Hepatocyte (in vitro differentiated cells): ENCODE measurements around the gene SYT8. TPM values are rescaled to one million over a fixed set of nuclear protein-coding genes. Genes with fewer than 3 reads are reported as not detected.

Source experiments
- DNase-seq: peaks from one replicate; pipeline ENCODE4 v3.0.0-alpha.2; 2016; ENCODE audit warnings: low spot score
- H2AFZ ChIP-seq: fragments of 200-600 bp; sonication (generic); 2 replicates; pipeline ENCODE4 v1.6.0; 2016; ENCODE audit warnings: antibody characterized with exemption, mild to moderate bottlenecking
- H3K27ac ChIP-seq: fragments of 200-600 bp; sonication (generic); 2 replicates; pipeline ENCODE4 v1.5.1; 2016; ENCODE audit warnings: mild to moderate bottlenecking
- H3K27me3 ChIP-seq: fragments of 200-600 bp; sonication (generic); 2 replicates; pipeline ENCODE4 v1.6.1; 2016
- H3K36me3 ChIP-seq: fragments of 200-600 bp; sonication (generic); replicated peaks from 2 replicates; pipeline ENCODE4 v1.5.1; 2016; ENCODE audit warnings: low read depth; ENCODE audit not compliant: insufficient read depth
- H3K4me1 ChIP-seq: fragments of 200-600 bp; sonication (generic); 2 replicates; pipeline ENCODE4 v1.5.1; 2016; ENCODE audit warnings: mild to moderate bottlenecking, moderate library complexity; ENCODE audit not compliant: insufficient read depth
- H3K4me2 ChIP-seq: fragments of 200-600 bp; sonication (generic); 2 replicates; pipeline ENCODE4 v1.6.0; 2016
- H3K4me3 ChIP-seq: fragments of 200-600 bp; sonication (generic); 2 replicates; pipeline ENCODE4 v1.5.1; 2016; ENCODE audit warnings: mild to moderate bottlenecking
- H3K79me2 ChIP-seq: fragments of 200-600 bp; sonication (generic); 2 replicates; pipeline ENCODE4 v1.6.0; 2017; ENCODE audit warnings: mild to moderate bottlenecking
- H3K9me2 ChIP-seq: fragments of 200-600 bp; sonication (generic); replicated peaks from 2 replicates; pipeline ENCODE4 v1.6.0; 2017; ENCODE audit warnings: mild to moderate bottlenecking; ENCODE audit not compliant: insufficient read depth
- H3K9me3 ChIP-seq: fragments of 200-600 bp; sonication (generic); 2 replicates; pipeline ENCODE4 v1.5.1; 2016; ENCODE audit warnings: low read depth, mild to moderate bottlenecking
- H4K20me1 ChIP-seq: fragments of 200-600 bp; sonication (generic); 2 replicates; pipeline ENCODE4 v1.6.0; 2016; ENCODE audit warnings: mild to moderate bottlenecking; ENCODE audit not compliant: insufficient read depth, poor library complexity, severe bottlenecking
- EZH2 ChIP-seq: fragments of 200-600 bp; sonication (generic); IDR thresholded peaks from 2 replicates; pipeline ENCODE4 v1.6.1; 2016; ENCODE audit warnings: antibody characterized with exemption, mild to moderate bottlenecking, borderline replicate concordance
- EZH2phosphoT487 ChIP-seq: fragments of 200-600 bp; sonication (generic); IDR thresholded peaks from one replicate; pipeline ENCODE4 v1.6.1; 2018; ENCODE audit warnings: antibody characterized with exemption, mild to moderate bottlenecking, low read depth, moderate library complexity; ENCODE audit not compliant: unreplicated experiment, severe bottlenecking
- WGBS: methylation state at CpG from one replicate; pipeline ENCODE4 v1.1.6; 2016; ENCODE audit warnings: low lambda C conversion rate; ENCODE audit errors: missing lambda C conversion rate; 5-methylcytosine and 5-hydroxymethylcytosine counted together
- polyA plus RNA-seq: library from polyadenylated mRNA; unstranded; fragments of >200 nt; fragmentation: Nextera tagmentation; extraction: Ambion mirVana; gene quantifications from 2 replicates; pipeline ENCODE4 v1.2.1, GENCODE V29; 2016
- total RNA-seq: library from RNA; depleted of rRNA; stranded (reverse); fragments of >200 nt; gene quantifications from 2 replicates; pipeline ENCODE4 v1.2.3, GENCODE V29; 2014
- TF ChIP-seq, protein P1 (sequence below): fragments of 200-600 bp; sonication (generic); IDR thresholded peaks from 2 replicates; pipeline ENCODE4 v1.5.1; 2016; ENCODE audit warnings: antibody characterized with exemption, mild to moderate bottlenecking; ENCODE audit not compliant: poor library complexity

SYT8 gene
- total and polyA plus RNA-seq, 2 experiments from 2014 or later, result 6.3 to 29.2 TPM

DNA sequence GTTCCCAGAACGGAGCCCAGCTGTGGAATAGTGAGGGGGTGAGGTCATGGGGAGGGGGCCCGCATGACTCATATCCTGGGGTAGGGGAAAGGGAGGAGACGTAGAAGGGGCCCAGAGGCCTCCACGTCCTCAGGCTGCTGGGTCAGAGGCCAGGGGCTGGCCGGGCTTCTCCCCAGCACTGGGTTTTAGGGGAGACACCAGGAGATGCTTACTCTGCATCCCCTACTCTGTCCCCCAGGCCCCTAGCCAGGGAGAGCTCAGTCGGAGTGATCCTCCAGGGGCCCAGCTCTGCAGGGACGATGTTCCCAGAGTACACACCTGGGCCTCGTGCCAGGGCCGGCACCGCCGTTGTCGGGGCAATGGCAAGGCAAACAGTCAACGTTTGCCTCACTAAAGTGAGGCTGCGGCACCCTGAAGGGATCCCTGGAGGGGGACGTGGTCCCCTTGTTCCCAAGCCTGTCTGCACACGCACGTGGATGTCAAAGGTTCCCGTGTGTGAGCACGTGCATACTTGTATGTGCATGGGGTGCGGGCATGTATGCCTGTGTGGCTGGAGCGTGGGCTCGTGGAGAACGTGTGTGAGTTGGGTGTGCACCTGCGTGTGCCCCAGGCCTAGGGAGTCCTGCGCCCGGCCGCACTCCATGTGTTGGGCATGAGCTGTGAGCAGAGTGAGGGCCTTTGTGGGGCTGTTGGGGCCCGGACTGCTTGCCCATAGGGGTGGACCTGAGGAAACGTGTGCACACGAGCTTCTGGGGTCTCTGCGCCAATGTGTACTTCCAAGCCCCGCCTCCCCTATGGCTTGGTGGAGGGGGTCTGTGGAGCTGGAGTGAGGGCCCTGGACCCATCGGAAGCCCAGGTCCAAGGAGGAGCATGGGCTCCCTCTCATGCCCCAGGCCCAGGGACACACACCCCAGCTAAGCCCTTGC, 42.7 kb downstream of the SYT8 start:
- Histone ChIP-seq H3K27ac (peak overlapping the region; percentile 99), H3K4me2 (peak overlapping the region; percentile 73), H2AFZ (no peak overlapping the region), H3K9me2 (no peaks in the 10 kb centered on the region), H3K79me2 (no peaks in the 10 kb centered on the region), H3K9me3 (no peaks in the 10 kb centered on the region), H3K27me3 (no peaks in the 10 kb centered on the region), H3K36me3 (no peaks in the 10 kb centered on the region), H3K4me1 (peaks cover 59% of the 10 kb centered on the region), H4K20me1 (no peaks in the 10 kb centered on the region), H3K4me3 (no peak overlapping the region)
- 67% methylated on average over 28 of the region's 33 CpGs for WGBS
- TF ChIP-seq EZH2phosphoT487 (no peak), EZH2 (no peak)
- TF ChIP-seq, protein P1, sequence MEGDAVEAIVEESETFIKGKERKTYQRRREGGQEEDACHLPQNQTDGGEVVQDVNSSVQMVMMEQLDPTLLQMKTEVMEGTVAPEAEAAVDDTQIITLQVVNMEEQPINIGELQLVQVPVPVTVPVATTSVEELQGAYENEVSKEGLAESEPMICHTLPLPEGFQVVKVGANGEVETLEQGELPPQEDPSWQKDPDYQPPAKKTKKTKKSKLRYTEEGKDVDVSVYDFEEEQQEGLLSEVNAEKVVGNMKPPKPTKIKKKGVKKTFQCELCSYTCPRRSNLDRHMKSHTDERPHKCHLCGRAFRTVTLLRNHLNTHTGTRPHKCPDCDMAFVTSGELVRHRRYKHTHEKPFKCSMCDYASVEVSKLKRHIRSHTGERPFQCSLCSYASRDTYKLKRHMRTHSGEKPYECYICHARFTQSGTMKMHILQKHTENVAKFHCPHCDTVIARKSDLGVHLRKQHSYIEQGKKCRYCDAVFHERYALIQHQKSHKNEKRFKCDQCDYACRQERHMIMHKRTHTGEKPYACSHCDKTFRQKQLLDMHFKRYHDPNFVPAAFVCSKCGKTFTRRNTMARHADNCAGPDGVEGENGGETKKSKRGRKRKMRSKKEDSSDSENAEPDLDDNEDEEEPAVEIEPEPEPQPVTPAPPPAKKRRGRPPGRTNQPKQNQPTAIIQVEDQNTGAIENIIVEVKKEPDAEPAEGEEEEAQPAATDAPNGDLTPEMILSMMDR, result no peak
- DNase-seq, result peak; percentile 61

DNA sequence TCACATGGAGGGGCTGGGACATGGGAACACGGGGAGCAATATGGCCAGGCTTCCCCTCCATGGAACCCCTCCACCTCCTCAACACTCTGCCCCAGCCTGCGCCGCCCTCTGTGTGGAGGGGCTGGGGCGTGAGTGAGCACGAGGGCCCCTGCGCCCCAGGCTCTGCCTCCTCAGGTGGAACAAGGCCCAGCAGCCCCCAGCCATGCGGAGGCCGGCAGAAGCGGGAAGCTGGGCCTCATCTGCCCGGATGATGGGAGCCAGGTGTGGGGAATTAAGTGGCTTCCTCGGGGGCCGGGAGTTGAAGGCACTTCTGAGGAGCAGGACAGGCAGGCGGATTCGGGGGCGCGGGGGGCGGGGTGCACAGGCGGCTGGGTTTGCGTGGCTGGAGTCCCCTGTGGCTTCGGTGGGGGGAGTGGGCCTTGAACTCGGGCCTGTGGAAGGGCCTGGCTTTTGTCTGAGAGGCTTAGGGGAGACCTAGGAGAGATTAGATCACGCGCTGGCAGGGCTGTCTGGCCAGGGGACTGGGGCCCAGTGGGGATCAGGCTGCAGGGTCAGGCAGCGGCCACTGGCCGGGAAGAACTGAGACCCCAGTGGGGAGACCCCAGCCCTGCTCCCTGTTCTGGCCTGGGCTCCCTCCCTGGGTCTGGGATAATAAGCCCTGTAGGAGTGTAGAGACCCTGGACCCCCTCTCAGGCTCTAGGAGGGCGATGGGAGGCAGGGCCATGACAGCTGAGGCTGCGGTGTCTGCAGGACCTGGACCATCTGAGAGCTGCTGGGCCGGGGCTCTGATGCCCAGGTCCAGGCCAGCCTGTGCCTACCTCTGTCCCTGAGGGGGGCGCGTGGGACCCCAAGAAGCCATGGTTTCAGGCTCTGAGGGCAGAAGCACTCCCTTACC, 43.6 kb downstream of the SYT8 start:
- no peaks in the 10 kb centered on the region for H4K20me1 ChIP-seq
- H3K9me3 ChIP-seq, result no peaks in the 10 kb centered on the region
- no peak overlapping the region for H3K4me3 ChIP-seq
- no peaks in the 10 kb centered on the region for H3K27me3 ChIP-seq
- H3K27ac ChIP-seq, result peak overlapping the region; percentile 99
- H3K4me1 ChIP-seq, result peaks cover 61% of the 10 kb centered on the region
- no peak for TF ChIP-seq EZH2phosphoT487
- no peaks in the 10 kb centered on the region for H3K79me2 ChIP-seq
- H3K36me3 ChIP-seq, result no peaks in the 10 kb centered on the region
- no peaks in the 10 kb centered on the region for H3K9me2 ChIP-seq
- H2AFZ ChIP-seq, result no peak overlapping the region
- WGBS, result 70% methylated on average over 21 of the region's 30 CpGs
- peak; percentile 66 for DNase-seq
- H3K4me2 ChIP-seq, result peak overlapping the region; percentile 73

DNA sequence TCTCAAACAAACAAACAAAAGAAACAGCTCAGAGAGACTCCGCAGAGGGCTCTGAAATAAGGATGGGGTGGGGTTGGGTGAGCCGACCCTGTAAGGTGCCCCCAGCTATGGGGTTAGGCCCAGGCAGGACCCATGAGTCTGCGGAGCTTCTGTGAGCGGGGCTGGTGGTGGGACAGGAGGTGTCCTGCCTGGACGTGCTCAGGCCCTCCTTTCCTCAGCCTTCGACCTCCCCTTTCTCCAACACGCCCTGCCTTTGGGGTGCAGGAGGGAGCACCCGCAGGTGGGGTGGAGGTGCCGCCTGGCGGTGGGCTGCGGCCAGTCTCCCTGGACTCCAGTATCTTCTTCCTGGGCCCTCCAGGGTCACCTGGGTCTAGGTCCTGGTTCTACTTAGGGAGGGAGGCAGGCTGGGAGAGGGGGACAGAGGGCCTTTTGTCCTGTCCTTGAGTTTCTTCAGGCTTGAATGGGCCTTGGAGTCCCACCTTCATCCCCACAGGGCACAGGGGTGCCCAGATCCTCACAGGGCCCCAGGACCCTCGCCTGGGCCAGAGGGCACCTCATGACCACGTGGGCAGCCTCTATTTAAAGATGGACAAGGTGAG, 44.7 kb downstream of the SYT8 start:
- Histone ChIP-seq H2AFZ (no peak overlapping the region), H3K36me3 (no peaks in the 10 kb centered on the region), H3K4me2 (no peak overlapping the region), H3K27me3 (no peaks in the 10 kb centered on the region), H3K9me2 (no peaks in the 10 kb centered on the region), H3K9me3 (no peaks in the 10 kb centered on the region), H3K4me1 (peaks cover 61% of the 10 kb centered on the region), H3K27ac (peak overlapping the region; percentile 99), H3K4me3 (no peak overlapping the region), H3K79me2 (no peaks in the 10 kb centered on the region), H4K20me1 (no peaks in the 10 kb centered on the region)
- 92% methylated on average over 13 of the region's 13 CpGs for WGBS
- no peak for DNase-seq
- TF ChIP-seq, protein P1, result no peak
- TF ChIP-seq EZH2phosphoT487, result no peak
- no peak for TF ChIP-seq EZH2
